HEK293 (cell line): ENCODE results near the gene EVA1C.
"Not testable (repeated sequence)": the region's sequence is repeated elsewhere in the genome, so short reads cannot be mapped to it uniquely, and the experiment has no call there.

Source experiments
- CTCF ChIA-PET: fragments of 350-600 bp; formaldehyde crosslinking; extraction: SDS; loops from one replicate; lab custom pipeline; 2021; ENCODE audit warnings: antibody characterized with exemption; lab: Yijun Ruan, JAX
- POLR2A ChIA-PET: fragments of 300-600 bp; formaldehyde crosslinking; extraction: SDS; loops from one replicate; lab custom pipeline; 2020; ENCODE audit warnings: antibody characterized with exemption, inconsistent platforms; lab: Yijun Ruan, JAX
- H3K27ac ChIP-seq: fragments of 200-500 bp; sonication (Bioruptor generic); 2 replicates; pipeline ENCODE4 v1.5.1; 2014; ENCODE audit warnings: low read depth, low read length, control low read depth, inconsistent platforms; ENCODE audit errors: extremely low read depth
- H3K36me3 ChIP-seq, 2 experiments: fragments of 200-500 bp in 1 of 2; sonication (Bioruptor generic) in 1 of 2; 1 replicate in 1 of 2; 2 replicates in 1 of 2; pipeline ENCODE4 v1.5.1; 2014 to 2017; ENCODE audit warnings: inconsistent platforms in 2 of 2, low read length in 2 of 2; ENCODE audit not compliant: control insufficient read depth in 2 of 2, insufficient read depth in 1 of 2
- H3K4me1 ChIP-seq: fragments of 200-500 bp; sonication (Bioruptor generic); 2 replicates; pipeline ENCODE4 v1.5.1; 2014; ENCODE audit warnings: mild to moderate bottlenecking, low read length, inconsistent platforms; ENCODE audit not compliant: control insufficient read depth, insufficient read depth
- H3K4me3 ChIP-seq: 2 replicates; pipeline ENCODE4 v1.5.1; 2011; ENCODE audit warnings: low read depth, mild to moderate bottlenecking, control low read depth, low read length, moderate library complexity
- H3K9me3 ChIP-seq: fragments of 200-500 bp; sonication (Bioruptor generic); 2 replicates; pipeline ENCODE4 v1.5.1; 2014; ENCODE audit warnings: low read depth, low read length, inconsistent platforms; ENCODE audit not compliant: control insufficient read depth, insufficient read depth
- BCL11B ChIP-seq: fragments of 450-650 bp; formaldehyde crosslinking; IDR thresholded peaks from 2 replicates; pipeline ENCODE4 v1.5.1; 2016; ENCODE audit warnings: low read depth, missing biosample characterization, missing genetic modification characterization
- FEZF1 ChIP-seq: fragments of 450-650 bp; formaldehyde crosslinking; IDR thresholded peaks from 2 replicates; pipeline ENCODE4 v1.5.1; 2016; ENCODE audit warnings: missing biosample characterization, missing genetic modification characterization
- IKZF3 ChIP-seq: fragments of 450-650 bp; IDR thresholded peaks from 2 replicates; pipeline ENCODE4 v1.5.0; 2018; ENCODE audit warnings: missing biosample characterization, mild to moderate bottlenecking, missing genetic modification characterization, moderate library complexity
- KLF9 ChIP-seq: fragments of 450-650 bp; formaldehyde crosslinking; IDR thresholded peaks from 2 replicates; pipeline ENCODE4 v1.5.1; 2016; ENCODE audit warnings: missing biosample characterization, missing genetic modification characterization, low read depth
- PATZ1 ChIP-seq: fragments of 450-650 bp; formaldehyde crosslinking; IDR thresholded peaks from 2 replicates; pipeline ENCODE4 v1.5.1; 2016; ENCODE audit warnings: missing biosample characterization, missing genetic modification characterization
- SP7 ChIP-seq: fragments of 450-650 bp; formaldehyde crosslinking; IDR thresholded peaks from 2 replicates; pipeline ENCODE4 v1.5.1; 2016; ENCODE audit warnings: missing biosample characterization, missing genetic modification characterization
- ZBTB20 ChIP-seq: fragments of 450-650 bp; formaldehyde crosslinking; IDR thresholded peaks from 2 replicates; pipeline ENCODE4 v1.5.1; 2016; ENCODE audit warnings: missing biosample characterization, missing genetic modification characterization
- ZBTB7A ChIP-seq: fragments of 450-650 bp; formaldehyde crosslinking; IDR thresholded peaks from 2 replicates; pipeline ENCODE4 v1.5.1; 2016; ENCODE audit warnings: low read depth, missing biosample characterization, missing genetic modification characterization
- ZFP69B ChIP-seq: fragments of 450-650 bp; formaldehyde crosslinking; IDR thresholded peaks from 2 replicates; pipeline ENCODE4 v1.5.1; 2016; ENCODE audit warnings: missing biosample characterization, missing genetic modification characterization
- ZNF112 ChIP-seq: fragments of 450-650 bp; formaldehyde crosslinking; IDR thresholded peaks from 2 replicates; pipeline ENCODE4 v1.5.0; 2017; ENCODE audit warnings: missing biosample characterization, missing genetic modification characterization
- ZNF24 ChIP-seq: fragments of 450-650 bp; formaldehyde crosslinking; IDR thresholded peaks from 2 replicates; pipeline ENCODE4 v1.5.1; 2016; ENCODE audit warnings: missing biosample characterization, missing genetic modification characterization
- ZNF324 ChIP-seq: fragments of 450-650 bp; formaldehyde crosslinking; IDR thresholded peaks from 2 replicates; pipeline ENCODE4 v1.5.1; 2016; ENCODE audit warnings: missing biosample characterization, missing genetic modification characterization
- ZNF37A ChIP-seq: fragments of 450-650 bp; IDR thresholded peaks from 2 replicates; pipeline ENCODE4 v1.5.1; 2018; ENCODE audit warnings: missing biosample characterization, missing genetic modification characterization
- ZNF404 ChIP-seq: fragments of 450-650 bp; formaldehyde crosslinking; IDR thresholded peaks from 2 replicates; pipeline ENCODE4 v1.5.1; 2017; ENCODE audit warnings: missing biosample characterization, missing genetic modification characterization
- ZNF501 ChIP-seq: fragments of 450-650 bp; formaldehyde crosslinking; IDR thresholded peaks from 2 replicates; pipeline ENCODE4 v1.5.1; 2016; ENCODE audit warnings: missing biosample characterization, missing genetic modification characterization
- ZNF585B ChIP-seq: fragments of 450-650 bp; formaldehyde crosslinking; IDR thresholded peaks from 2 replicates; pipeline ENCODE4 v1.5.1; 2016; ENCODE audit warnings: missing biosample characterization, missing genetic modification characterization
- ZNF626 ChIP-seq: fragments of 450-650 bp; sonication (Bioruptor Pico); formaldehyde crosslinking; IDR thresholded peaks from 2 replicates; pipeline ENCODE4 v1.5.1; 2018; ENCODE audit warnings: missing biosample characterization, missing genetic modification characterization, inconsistent platforms
- ZNF645 ChIP-seq: fragments of 450-650 bp; formaldehyde crosslinking; IDR thresholded peaks from 2 replicates; pipeline ENCODE4; 2016; ENCODE audit warnings: missing biosample characterization, missing genetic modification characterization
- ZNF747 ChIP-seq: fragments of 450-650 bp; formaldehyde crosslinking; IDR thresholded peaks from 2 replicates; pipeline ENCODE4 v1.5.1; 2016; ENCODE audit warnings: missing biosample characterization, missing genetic modification characterization
- ZNF76 ChIP-seq: fragments of 450-650 bp; formaldehyde crosslinking; IDR thresholded peaks from 2 replicates; pipeline ENCODE4; 2016; ENCODE audit warnings: low read depth, missing biosample characterization, missing genetic modification characterization, borderline replicate concordance
- ZNF768 ChIP-seq: fragments of 450-650 bp; formaldehyde crosslinking; IDR thresholded peaks from 2 replicates; pipeline ENCODE4 v1.5.1; 2018; ENCODE audit warnings: missing biosample characterization, mild to moderate bottlenecking, missing genetic modification characterization
- ZXDB ChIP-seq: fragments of 450-650 bp; formaldehyde crosslinking; IDR thresholded peaks from 2 replicates; pipeline ENCODE4 v1.5.1; 2016; ENCODE audit warnings: missing biosample characterization, missing genetic modification characterization

EVA1C gene

GRCh38 chr21:32445101-32445500, 32.6 kb downstream of the EVA1C start:
- TF ChIP-seq ZXDB (tag by site-specific recombination) (no peak), ZNF645 (tag by site-specific recombination) (no peak), ZNF37A (no peak), ZBTB7A (tag by site-specific recombination) (no peak), ZNF112 (tag by site-specific recombination) (no peak), ZNF76 (tag by site-specific recombination) (no peak), KLF9 (tag by site-specific recombination) (no peak), ZNF501 (tag by site-specific recombination) (no peak), ZNF626 (tag by site-specific recombination) (no peak), ZNF585B (tag by site-specific recombination) (no peak), IKZF3 (tag by site-specific recombination) (no peak), ZBTB20 (no peak), ZNF324 (tag by site-specific recombination) (no peak), ZNF404 (tag by site-specific recombination) (no peak), BCL11B (tag by site-specific recombination) (no peak), SP7 (tag by site-specific recombination) (no peak), ZNF24 (no peak), ZFP69B (tag by site-specific recombination) (no peak), ZNF768 (tag by site-specific recombination) (no peak), ZNF747 (no peak)
- TF ChIP-seq, all 188 proteins: peak for 0
- Histone ChIP-seq H3K27ac (no peak overlapping the region), H3K9me3 (no peaks in the 10 kb centered on the region), H3K4me1 (no peaks in the 10 kb centered on the region), H3K36me3 (no peaks in the 10 kb centered on the region), H3K4me3 (no peak overlapping the region)
- ChIA-PET CTCF (interaction anchor here (0.7 kb wide), 1 partner anchor 127 kb away, joined by 3 read pairs; no protein-coding TSS in a partner anchor), POLR2A (no interaction called here)

GRCh38 chr21:32446440-32446839, 33.9 kb downstream of the EVA1C start:
- not testable (repeated sequence) for H3K36me3 ChIP-seq, H3K27ac ChIP-seq, H3K9me3 ChIP-seq, H3K4me1 ChIP-seq, H3K4me3 ChIP-seq
- ChIA-PET CTCF (interaction anchor here (0.5 to 0.7 kb wide), 3 partner anchors 78 to 1133 kb away, joined by 3 to 4 read pairs (median 3); no protein-coding TSS in a partner anchor), POLR2A (interaction anchor here (0.6 kb wide), 1 partner anchor 70 kb away, joined by 3 read pairs; no protein-coding TSS in a partner anchor)

- ChIA-PET POLR2A (no interaction called here), CTCF (interaction anchor here (0.6 to 0.7 kb wide), 2 partner anchors 77 to 122 kb away, joined by 3 read pairs; no protein-coding TSS in a partner anchor)
Observed at GRCh38 chr21:32447224-32447623, 34.7 kb downstream of the EVA1C start.

More at GRCh38 chr21:32447224-32447623, 34.7 kb downstream of the EVA1C start:
- TF ChIP-seq FEZF1 (tag by site-specific recombination), result no peak
- no peak for TF ChIP-seq ZXDB (tag by site-specific recombination)
- TF ChIP-seq PATZ1 (tag by site-specific recombination), result no peak
- Histone ChIP-seq H3K9me3 (no peaks in the 10 kb centered on the region), H3K36me3 (no peaks in the 10 kb centered on the region), H3K4me1 (no peaks in the 10 kb centered on the region), H3K4me3 (no peak overlapping the region), H3K27ac (no peak overlapping the region)
